SK-N-SH treated with all-trans-retinoic acid at 6 μM for 48 hours (cell line): ENCODE results near the gene OPN4.

ENCODE experiments used
- ATAC-seq: fragments of 200-7000 bp; cut with Tn5 transposase; 3 replicates; pipeline ENCODE4 v1.9.1; 2020; ENCODE audit warnings: mild to moderate bottlenecking, moderate library complexity
- ARNTL ChIP-seq: fragments of 450-650 bp; formaldehyde crosslinking; IDR thresholded peaks from 2 replicates; pipeline ENCODE4 v1.5.0; 2020; ENCODE audit warnings: low read depth, mild to moderate bottlenecking, moderate library complexity, borderline replicate concordance
- BACH2 ChIP-seq: fragments of 250-450 bp; sonication (Bioruptor Pico); IDR thresholded peaks from 2 replicates; pipeline ENCODE4 v1.9.0; 2021; ENCODE audit warnings: mild to moderate bottlenecking, borderline replicate concordance
- CSDC2 ChIP-seq: fragments of 250-450 bp; sonication (Bioruptor Pico); IDR thresholded peaks from 2 replicates; pipeline ENCODE4 v1.5.0; 2020; ENCODE audit warnings: mild to moderate bottlenecking, moderate library complexity
- CSRNP3 ChIP-seq: fragments of 250-450 bp; sonication (Bioruptor Pico); IDR thresholded peaks from 2 replicates; pipeline ENCODE4 v1.5.1; 2021; ENCODE audit warnings: mild to moderate bottlenecking, moderate library complexity
- ESRRG ChIP-seq: fragments of 250-450 bp; sonication (Bioruptor Pico); IDR thresholded peaks from 2 replicates; pipeline ENCODE4 v1.6.1; 2021; ENCODE audit warnings: mild to moderate bottlenecking
- GLIS3 ChIP-seq: fragments of 250-450 bp; sonication (Bioruptor Pico); IDR thresholded peaks from 2 replicates; pipeline ENCODE4 v1.5.0; 2020; ENCODE audit warnings: mild to moderate bottlenecking, moderate library complexity
- ISL1 ChIP-seq: fragments of 250-450 bp; sonication (Bioruptor Pico); IDR thresholded peaks from 2 replicates; pipeline ENCODE4 v2.1.2; 2022; ENCODE audit warnings: mild to moderate bottlenecking, moderate library complexity
- OSR1 ChIP-seq: fragments of 250-450 bp; sonication (Bioruptor Pico); IDR thresholded peaks from 2 replicates; pipeline ENCODE4 v1.8.0; 2022; ENCODE audit warnings: moderate library complexity, mild to moderate bottlenecking, inconsistent platforms
- PATZ1 ChIP-seq: fragments of 250-450 bp; sonication (Bioruptor Pico); IDR thresholded peaks from 2 replicates; pipeline ENCODE4 v1.8.0; 2020; ENCODE audit warnings: mild to moderate bottlenecking, moderate library complexity, borderline replicate concordance
- POU6F1 ChIP-seq: fragments of 250-450 bp; sonication (Bioruptor Pico); IDR thresholded peaks from 2 replicates; pipeline ENCODE4 v1.8.0; 2021; ENCODE audit warnings: low read depth, mild to moderate bottlenecking, moderate library complexity, borderline replicate concordance
- PPARA ChIP-seq: fragments of 250-450 bp; sonication (Bioruptor Pico); IDR thresholded peaks from 2 replicates; pipeline ENCODE4 v1.5.0; 2020; ENCODE audit warnings: mild to moderate bottlenecking, borderline replicate concordance
- RARB ChIP-seq: fragments of 250-450 bp; sonication (Bioruptor Pico); IDR thresholded peaks from 2 replicates; pipeline ENCODE4 v1.8.0; 2021; ENCODE audit warnings: mild to moderate bottlenecking, moderate library complexity
- SNAI2 ChIP-seq: fragments of 250-450 bp; sonication (Bioruptor Pico); IDR thresholded peaks from 2 replicates; pipeline ENCODE4 v1.5.0; 2020; ENCODE audit warnings: mild to moderate bottlenecking, moderate library complexity
- TCF4 ChIP-seq: fragments of 250-450 bp; sonication (Bioruptor Pico); IDR thresholded peaks from 2 replicates; pipeline ENCODE4 v1.8.0; 2021; ENCODE audit warnings: mild to moderate bottlenecking, moderate library complexity, borderline replicate concordance
- TOX ChIP-seq: fragments of 250-450 bp; sonication (Bioruptor Pico); IDR thresholded peaks from 2 replicates; pipeline ENCODE4 v1.8.0; 2021; ENCODE audit warnings: mild to moderate bottlenecking, moderate library complexity, borderline replicate concordance
- ZC3H10 ChIP-seq: fragments of 250-450 bp; sonication (Bioruptor Pico); IDR thresholded peaks from 2 replicates; pipeline ENCODE4 v1.5.1; 2021; ENCODE audit warnings: mild to moderate bottlenecking, moderate library complexity
- ZFP30 ChIP-seq: fragments of 450-650 bp; formaldehyde crosslinking; IDR thresholded peaks from 2 replicates; pipeline ENCODE4 v1.5.0; 2022; ENCODE audit warnings: mild to moderate bottlenecking, moderate library complexity
- ZNF565 ChIP-seq: fragments of 450-650 bp; formaldehyde crosslinking; conservative IDR thresholded peaks from 2 replicates; pipeline ENCODE4 v1.5.0; 2020; ENCODE audit warnings: low read depth, mild to moderate bottlenecking, moderate library complexity
- ZNF8 ChIP-seq: fragments of 450-650 bp; formaldehyde crosslinking; IDR thresholded peaks from 2 replicates; pipeline ENCODE4 v1.5.0; 2020; ENCODE audit warnings: mild to moderate bottlenecking, moderate library complexity
- TF ChIP-seq, protein P1 (sequence below): fragments of 250-450 bp; sonication (Bioruptor Pico); IDR thresholded peaks from 2 replicates; pipeline ENCODE4 v1.5.0; 2020; ENCODE audit warnings: mild to moderate bottlenecking, moderate library complexity
- TF ChIP-seq, protein P2 (sequence below): fragments of 250-450 bp; sonication (Bioruptor Pico); IDR thresholded peaks from 2 replicates; pipeline ENCODE4 v1.5.1; 2020; ENCODE audit warnings: low read depth, mild to moderate bottlenecking, moderate library complexity

OPN4 gene

GRCh38 chr10:86659721-86660453 is 5.5 kb downstream of the OPN4 start (continued):
- TF ChIP-seq, protein P1, sequence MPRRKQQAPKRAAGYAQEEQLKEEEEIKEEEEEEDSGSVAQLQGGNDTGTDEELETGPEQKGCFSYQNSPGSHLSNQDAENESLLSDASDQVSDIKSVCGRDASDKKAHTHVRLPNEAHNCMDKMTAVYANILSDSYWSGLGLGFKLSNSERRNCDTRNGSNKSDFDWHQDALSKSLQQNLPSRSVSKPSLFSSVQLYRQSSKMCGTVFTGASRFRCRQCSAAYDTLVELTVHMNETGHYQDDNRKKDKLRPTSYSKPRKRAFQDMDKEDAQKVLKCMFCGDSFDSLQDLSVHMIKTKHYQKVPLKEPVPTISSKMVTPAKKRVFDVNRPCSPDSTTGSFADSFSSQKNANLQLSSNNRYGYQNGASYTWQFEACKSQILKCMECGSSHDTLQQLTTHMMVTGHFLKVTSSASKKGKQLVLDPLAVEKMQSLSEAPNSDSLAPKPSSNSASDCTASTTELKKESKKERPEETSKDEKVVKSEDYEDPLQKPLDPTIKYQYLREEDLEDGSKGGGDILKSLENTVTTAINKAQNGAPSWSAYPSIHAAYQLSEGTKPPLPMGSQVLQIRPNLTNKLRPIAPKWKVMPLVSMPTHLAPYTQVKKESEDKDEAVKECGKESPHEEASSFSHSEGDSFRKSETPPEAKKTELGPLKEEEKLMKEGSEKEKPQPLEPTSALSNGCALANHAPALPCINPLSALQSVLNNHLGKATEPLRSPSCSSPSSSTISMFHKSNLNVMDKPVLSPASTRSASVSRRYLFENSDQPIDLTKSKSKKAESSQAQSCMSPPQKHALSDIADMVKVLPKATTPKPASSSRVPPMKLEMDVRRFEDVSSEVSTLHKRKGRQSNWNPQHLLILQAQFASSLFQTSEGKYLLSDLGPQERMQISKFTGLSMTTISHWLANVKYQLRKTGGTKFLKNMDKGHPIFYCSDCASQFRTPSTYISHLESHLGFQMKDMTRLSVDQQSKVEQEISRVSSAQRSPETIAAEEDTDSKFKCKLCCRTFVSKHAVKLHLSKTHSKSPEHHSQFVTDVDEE (CRISPR knock-in tag) = no peak

DNA sequence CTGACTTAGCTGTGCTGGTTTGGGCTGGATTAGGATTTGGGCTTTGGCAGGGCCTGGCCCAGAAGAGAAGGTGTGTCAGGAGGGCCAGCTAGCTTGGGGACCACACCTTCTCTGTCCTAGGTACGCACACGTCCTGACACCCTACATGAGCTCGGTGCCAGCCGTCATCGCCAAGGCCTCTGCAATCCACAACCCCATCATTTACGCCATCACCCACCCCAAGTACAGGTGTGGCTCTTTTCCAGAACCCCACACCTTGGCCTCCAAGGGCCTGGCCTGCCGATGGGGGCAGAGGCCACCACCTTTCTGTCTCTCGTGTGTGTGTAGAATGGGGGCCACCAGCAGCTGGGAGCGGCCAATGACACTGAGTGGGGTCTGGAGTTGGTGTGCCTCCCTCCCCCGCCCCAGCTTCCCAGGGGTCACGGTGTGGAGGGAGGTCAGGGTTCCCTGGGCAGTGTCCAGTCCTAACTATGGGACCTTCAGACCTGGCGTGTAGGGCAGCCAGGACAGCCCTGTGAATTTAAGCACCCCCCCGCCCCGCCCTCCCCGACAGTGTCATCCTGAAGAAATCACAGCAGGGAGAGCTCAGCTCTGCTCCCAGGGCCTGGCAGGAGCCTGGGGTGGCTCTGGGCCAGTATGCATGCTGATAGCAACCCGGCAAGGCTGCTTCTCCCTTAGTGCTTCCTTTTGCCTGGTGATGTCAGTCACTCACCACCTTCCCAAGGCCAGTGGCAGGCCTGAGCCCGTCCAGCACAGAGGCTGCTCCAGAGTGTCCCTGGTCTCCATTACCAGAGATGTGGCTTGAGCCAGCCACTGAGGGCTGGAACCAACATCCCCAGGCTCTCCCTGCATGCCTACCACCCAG is 7.0 kb downstream of the OPN4 start:
- ATAC-seq = peak; percentile 43
- TF ChIP-seq ZNF8 (CRISPR knock-in tag) (no peak), GLIS3 (no peak), TCF4 (CRISPR knock-in tag) (no peak), ISL1 (CRISPR knock-in tag) (no peak), RARB (no peak), ZC3H10 (CRISPR knock-in tag) (no peak), CSDC2 (CRISPR knock-in tag) (no peak), OSR1 (CRISPR knock-in tag) (no peak), PPARA (CRISPR knock-in tag) (no peak), ARNTL (CRISPR knock-in tag) (no peak), ZFP30 (no peak), CSRNP3 (CRISPR knock-in tag) (no peak), BACH2 (no peak), SNAI2 (no peak), ZNF565 (CRISPR knock-in tag) (no peak), ESRRG (CRISPR knock-in tag) (no peak), PATZ1 (CRISPR knock-in tag) (no peak), TOX (CRISPR knock-in tag) (no peak)
- TF ChIP-seq, protein P2, sequence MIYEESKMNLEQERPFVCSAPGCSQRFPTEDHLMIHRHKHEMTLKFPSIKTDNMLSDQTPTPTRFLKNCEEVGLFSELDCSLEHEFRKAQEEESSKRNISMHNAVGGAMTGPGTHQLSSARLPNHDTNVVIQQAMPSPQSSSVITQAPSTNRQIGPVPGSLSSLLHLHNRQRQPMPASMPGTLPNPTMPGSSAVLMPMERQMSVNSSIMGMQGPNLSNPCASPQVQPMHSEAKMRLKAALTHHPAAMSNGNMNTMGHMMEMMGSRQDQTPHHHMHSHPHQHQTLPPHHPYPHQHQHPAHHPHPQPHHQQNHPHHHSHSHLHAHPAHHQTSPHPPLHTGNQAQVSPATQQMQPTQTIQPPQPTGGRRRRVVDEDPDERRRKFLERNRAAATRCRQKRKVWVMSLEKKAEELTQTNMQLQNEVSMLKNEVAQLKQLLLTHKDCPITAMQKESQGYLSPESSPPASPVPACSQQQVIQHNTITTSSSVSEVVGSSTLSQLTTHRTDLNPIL (CRISPR knock-in tag) = no peak

DNA sequence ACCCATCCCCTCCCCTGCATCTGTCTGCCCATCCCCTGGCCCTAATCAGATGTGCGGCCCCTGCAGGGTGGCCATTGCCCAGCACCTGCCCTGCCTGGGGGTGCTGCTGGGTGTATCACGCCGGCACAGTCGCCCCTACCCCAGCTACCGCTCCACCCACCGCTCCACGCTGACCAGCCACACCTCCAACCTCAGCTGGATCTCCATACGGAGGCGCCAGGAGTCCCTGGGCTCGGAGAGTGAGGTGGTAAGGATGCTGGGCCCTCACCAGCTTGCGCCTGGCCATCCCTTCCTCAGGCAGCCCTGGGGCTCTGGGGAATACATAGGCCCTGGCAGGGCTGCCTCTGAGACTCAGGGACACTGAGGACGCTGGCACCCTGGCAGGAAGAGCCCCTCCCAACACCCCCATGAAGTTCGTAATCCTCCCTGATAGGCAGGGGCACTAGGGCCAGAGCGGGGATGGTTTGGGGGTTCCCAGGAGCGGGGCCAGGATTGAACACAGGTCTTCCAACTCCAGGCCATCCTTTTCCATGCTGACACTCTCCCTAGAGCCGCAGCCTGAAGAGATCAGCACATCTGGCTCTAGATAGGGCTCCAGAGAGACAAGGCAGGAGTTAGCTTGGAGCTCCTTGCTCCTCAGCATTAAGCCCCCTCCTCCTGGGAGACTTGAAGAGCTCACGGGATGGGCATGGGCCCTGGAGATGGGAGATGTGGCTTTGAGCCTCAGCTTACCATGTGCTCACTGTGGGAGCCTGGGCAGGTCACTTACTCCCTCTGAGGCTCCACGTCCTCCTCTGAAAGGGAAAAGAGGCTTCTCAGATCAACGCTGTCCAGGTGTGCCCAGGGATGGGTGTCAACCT is 8.1 kb downstream of the OPN4 start:
- ATAC-seq = no peak
- TF ChIP-seq POU6F1 (CRISPR knock-in tag) (no peak), RARB (no peak), TCF4 (CRISPR knock-in tag) (no peak), SNAI2 (no peak), ZNF8 (CRISPR knock-in tag) (no peak), GLIS3 (no peak), CSRNP3 (CRISPR knock-in tag) (no peak), CSDC2 (CRISPR knock-in tag) (no peak), ISL1 (CRISPR knock-in tag) (no peak), ARNTL (CRISPR knock-in tag) (no peak), ESRRG (CRISPR knock-in tag) (no peak), BACH2 (no peak), ZC3H10 (CRISPR knock-in tag) (no peak), PPARA (CRISPR knock-in tag) (no peak), ZNF565 (CRISPR knock-in tag) (no peak)
- TF ChIP-seq, protein P2 (CRISPR knock-in tag) = no peak
